ENCODE data around the gene GNAI3.

DNA sequence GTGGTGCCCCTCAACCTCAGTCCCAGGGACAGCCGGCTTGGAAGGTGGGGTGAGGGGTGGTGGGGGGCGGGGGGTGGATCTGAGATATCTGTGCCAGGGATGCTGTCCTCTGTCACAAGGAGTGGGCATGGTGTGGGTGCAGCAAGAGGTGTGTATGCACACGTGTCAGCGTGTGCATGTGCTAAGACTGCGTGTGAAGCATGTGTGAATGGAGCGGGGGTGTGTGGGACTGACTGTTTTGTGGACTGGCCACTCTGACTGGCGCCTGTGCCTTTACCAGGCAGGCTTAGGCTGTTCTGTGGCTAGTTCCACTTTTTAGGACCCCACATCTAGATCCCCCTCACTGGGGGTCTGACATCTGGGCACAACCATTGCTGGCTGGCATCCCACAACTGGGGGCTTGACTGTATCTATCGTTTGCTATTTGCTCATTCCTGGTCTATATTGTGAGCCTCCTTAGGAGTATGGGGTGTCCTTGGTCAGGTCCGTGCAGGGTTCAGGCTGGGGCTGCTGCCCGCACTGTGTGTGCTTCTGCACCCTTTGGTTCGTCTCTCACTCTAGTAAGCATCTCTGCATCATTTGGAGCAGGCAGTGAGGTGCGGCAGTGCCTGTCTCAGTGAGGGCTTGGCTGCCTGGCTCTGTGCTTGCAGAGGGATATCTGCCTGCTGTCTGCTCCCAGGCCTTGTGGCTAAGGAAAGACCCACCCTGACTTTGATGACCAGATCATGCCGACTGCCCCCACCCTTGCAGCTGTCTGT, 73.1 kb downstream of the GNAI3 start:
- no peak for TF ChIP-seq EZH2 (IDR thresholded peaks at IDR 0.05; ENCODE audit: insufficient read depth, poor library complexity, severe bottlenecking)
- no peak for TF ChIP-seq EZH2phosphoT487 (IDR thresholded peaks at IDR 0.05; ENCODE audit: insufficient read depth, low read depth)

Measured in GM23248 (cell line).